IMR-90 (cell line): ENCODE data around the gene APOL2. TPM values are rescaled to one million over a fixed set of nuclear protein-coding genes. Genes with fewer than 3 reads are reported as not detected.

Experiments
- ATAC-seq: fragments of 200-7000 bp; cut with Tn5 transposase; 2 replicates; pipeline ENCODE4 v1.9.1; 2020; ENCODE audit warnings: low read depth, mild to moderate bottlenecking, moderate library complexity
- BruUV-seq: library from RNA; stranded (reverse); fragments of 400-500 nt; replicated peaks from 2 replicates; lab custom pipeline; 2021; lab: Mats Ljungman, UMichigan
- CTCF ChIA-PET: fragments of 300-600 bp; formaldehyde crosslinking; extraction: SDS; loops from one replicate; lab custom pipeline; 2021; ENCODE audit warnings: antibody characterized with exemption; lab: Yijun Ruan, JAX
- POLR2A ChIA-PET: fragments of 300-600 bp; sonication (Branson Sonifier 250); formaldehyde crosslinking; loops from one replicate; lab custom pipeline; 2022; ENCODE audit warnings: antibody characterized with exemption; ENCODE audit not compliant: unreplicated experiment; lab: Charles Lee
- DNase-seq: peaks from one replicate; pipeline ENCODE4 v3.0.0; 2013
- H2AFZ ChIP-seq: replicated peaks from 2 replicates; pipeline ENCODE3; 2013; ENCODE audit warnings: low read length, mild to moderate bottlenecking; ENCODE audit not compliant: poor library complexity
- H2AK5ac ChIP-seq: 2 replicates; pipeline ENCODE4 v1.6.1; 2013; ENCODE audit warnings: low read depth, low read length, inconsistent platforms
- H2AK9ac ChIP-seq: replicated peaks from 2 replicates; pipeline ENCODE3; 2013; ENCODE audit warnings: mild to moderate bottlenecking, low read depth, low read length, moderate library complexity; ENCODE audit not compliant: poor library complexity
- H2BK120ac ChIP-seq: 2 replicates; pipeline ENCODE4 v1.6.1; 2013; ENCODE audit warnings: low read depth, low read length, inconsistent platforms
- H2BK15ac ChIP-seq: 3 replicates; pipeline ENCODE4 v1.6.1; 2013; ENCODE audit warnings: low read depth, low read length, inconsistent platforms
- H2BK20ac ChIP-seq: 2 replicates; pipeline ENCODE4 v1.6.1; 2013; ENCODE audit warnings: low read depth, mild to moderate bottlenecking, inconsistent platforms, low read length, moderate library complexity
- H2BK5ac ChIP-seq: 2 replicates; pipeline ENCODE4 v1.6.1; 2013; ENCODE audit warnings: mild to moderate bottlenecking, low read depth, low read length, inconsistent platforms; ENCODE audit not compliant: poor library complexity, severe bottlenecking
- H3K14ac ChIP-seq: replicated peaks from 2 replicates; pipeline ENCODE4 v1.6.1; 2013; ENCODE audit warnings: low read depth, low read length, inconsistent platforms
- H3K18ac ChIP-seq: 2 replicates; pipeline ENCODE4 v1.6.1; 2013; ENCODE audit warnings: low read depth, low read length, control low read depth
- H3K23ac ChIP-seq: 2 replicates; pipeline ENCODE4 v1.6.1; 2013; ENCODE audit warnings: low read depth, low read length, inconsistent platforms
- H3K27ac ChIP-seq: 2 replicates; pipeline ENCODE4 v1.5.1; 2013; ENCODE audit warnings: mild to moderate bottlenecking, control low read depth, low read length; ENCODE audit not compliant: insufficient read depth
- H3K27me3 ChIP-seq: 2 replicates; pipeline ENCODE4 v1.6.1; 2013; ENCODE audit warnings: low read length; ENCODE audit not compliant: control insufficient read depth, insufficient read depth
- H3K36me3 ChIP-seq: 2 replicates; pipeline ENCODE4 v1.6.1; 2013; ENCODE audit warnings: low read length, mixed read lengths; ENCODE audit not compliant: control insufficient read depth, insufficient read depth
- H3K4ac ChIP-seq: 2 replicates; pipeline ENCODE4 v1.6.1; 2013; ENCODE audit warnings: low read depth, low read length, inconsistent platforms
- H3K4me1 ChIP-seq: 2 replicates; pipeline ENCODE4 v1.6.1; 2013; ENCODE audit warnings: low read length, mixed read lengths; ENCODE audit not compliant: control insufficient read depth, insufficient read depth
- H3K4me2 ChIP-seq: 2 replicates; pipeline ENCODE4 v1.6.1; 2013; ENCODE audit warnings: low read depth, mild to moderate bottlenecking, control low read depth, low read length, moderate library complexity
- H3K4me3 ChIP-seq: 2 replicates; pipeline ENCODE4 v1.5.1; 2013; ENCODE audit warnings: low read depth, mild to moderate bottlenecking, control low read depth, low read length, moderate library complexity; ENCODE audit not compliant: insufficient read depth
- H3K56ac ChIP-seq: 2 replicates; pipeline ENCODE4 v1.6.1; 2013; ENCODE audit warnings: low read length, inconsistent platforms; ENCODE audit not compliant: insufficient read depth; ENCODE audit errors: extremely low read depth
- H3K79me1 ChIP-seq, 2 experiments: 2 replicates each; pipeline ENCODE4 v1.6.1; 2013; ENCODE audit warnings: low read length in 2 of 2, inconsistent platforms in 1 of 2, low read depth in 1 of 2
- H3K9ac ChIP-seq: 2 replicates; pipeline ENCODE4 v1.6.1; 2013; ENCODE audit warnings: low read depth, low read length, control low read depth
- H3K9me1 ChIP-seq: 2 replicates; pipeline ENCODE4 v1.6.1; 2013; ENCODE audit warnings: low read length, inconsistent platforms; ENCODE audit not compliant: insufficient read depth
- H3K9me3 ChIP-seq: 2 replicates; pipeline ENCODE4 v1.6.1; 2013; ENCODE audit warnings: low read length; ENCODE audit not compliant: control insufficient read depth, insufficient read depth
- H4K20me1 ChIP-seq: 2 replicates; pipeline ENCODE4 v1.6.1; 2013; ENCODE audit warnings: low read length, inconsistent platforms; ENCODE audit not compliant: insufficient read depth
- H4K5ac ChIP-seq: 2 replicates; pipeline ENCODE4 v1.6.1; 2013; ENCODE audit warnings: mild to moderate bottlenecking, low read depth, low read length, control low read depth
- H4K8ac ChIP-seq, 2 experiments: 2 replicates each; pipeline ENCODE4 v1.6.1; 2013; ENCODE audit warnings: low read depth in 2 of 2, low read length in 2 of 2, control low read depth in 1 of 2, inconsistent platforms in 1 of 2
- H4K91ac ChIP-seq: 2 replicates; pipeline ENCODE4 v1.6.1; 2013; ENCODE audit warnings: low read depth, low read length, inconsistent platforms; ENCODE audit not compliant: insufficient read depth
- BHLHE40 ChIP-seq: fragments of 150-350 bp; IDR thresholded peaks from 2 replicates; pipeline ENCODE4 v1.6.1; 2016; ENCODE audit warnings: mild to moderate bottlenecking, low read depth, low read length
- CEBPB ChIP-seq: IDR thresholded peaks from 2 replicates; pipeline ENCODE4 v1.6.1; 2012; ENCODE audit warnings: low read depth, low read length, improper control_type of control experiment
- CHD1 ChIP-seq: IDR thresholded peaks from 2 replicates; pipeline ENCODE4 v1.6.1; 2012; ENCODE audit warnings: low read depth, low read length, improper control_type of control experiment
- CTCF ChIP-seq: conservative IDR thresholded peaks from 2 replicates; pipeline ENCODE4 v1.5.1; 2012; ENCODE audit warnings: mild to moderate bottlenecking, low read depth, low read length, improper control_type of control experiment
- ELK1 ChIP-seq: fragments of 150-350 bp; IDR thresholded peaks from 2 replicates; pipeline ENCODE4 v1.6.1; 2016; ENCODE audit warnings: low read depth, mild to moderate bottlenecking, low read length, moderate library complexity, borderline replicate concordance
- FOS ChIP-seq: fragments of 150-350 bp; IDR thresholded peaks from 2 replicates; pipeline ENCODE4 v1.6.1; 2016; ENCODE audit warnings: low read depth, low read length
- MAFK ChIP-seq: IDR thresholded peaks from 2 replicates; pipeline ENCODE4 v1.6.1; 2012; ENCODE audit warnings: low read depth, low read length, improper control_type of control experiment
- MAZ ChIP-seq: IDR thresholded peaks from 2 replicates; pipeline ENCODE4 v1.6.1; 2012; ENCODE audit warnings: low read depth, mild to moderate bottlenecking, low read length, improper control_type of control experiment, moderate library complexity, borderline replicate concordance
- MXI1 ChIP-seq: IDR thresholded peaks from 2 replicates; pipeline ENCODE4 v1.6.1; 2012; ENCODE audit warnings: low read depth, mild to moderate bottlenecking, low read length, moderate library complexity, borderline replicate concordance
- POLR2A ChIP-seq: IDR thresholded peaks from 2 replicates; pipeline ENCODE4 v1.6.1; 2012; ENCODE audit warnings: mild to moderate bottlenecking, low read depth, low read length
- RAD21 ChIP-seq: IDR thresholded peaks from 2 replicates; pipeline ENCODE4 v1.6.1; 2012; ENCODE audit warnings: low read length, improper control_type of control experiment
- RCOR1 ChIP-seq: IDR thresholded peaks from 2 replicates; pipeline ENCODE4 v1.6.1; 2012; ENCODE audit warnings: mild to moderate bottlenecking, low read length, improper control_type of control experiment; ENCODE audit not compliant: insufficient replicate concordance
- RFX5 ChIP-seq: IDR thresholded peaks from 2 replicates; pipeline ENCODE4 v1.8.0; 2012; ENCODE audit warnings: low read depth, mild to moderate bottlenecking, low read length, moderate library complexity
- SMC3 ChIP-seq: fragments of 150-350 bp; IDR thresholded peaks from 2 replicates; pipeline ENCODE4 v1.6.1; 2016; ENCODE audit warnings: low read depth, mild to moderate bottlenecking, antibody characterized with exemption, low read length, moderate library complexity
- WGBS, 2 experiments: methylation state at CpG; one replicate each; pipeline versions ENCODE4 v1.1.5 to v1.1.7; 2013; ENCODE audit warnings: missing lambda C conversion rate in 2 of 2; ENCODE audit not compliant: insufficient read length in 1 of 2; ENCODE audit errors: extremely low coverage in 2 of 2; 5-methylcytosine and 5-hydroxymethylcytosine counted together
- dilution Hi-C: fragments of 300-500 bp; cut with HindIII; formaldehyde crosslinking; loops from one replicate; pipeline ENCODE4 v1.14.3; 2018; ENCODE audit warnings: low sequenced_read_pairs; ENCODE audit not compliant: unreplicated experiment
- in situ Hi-C: fragments of 300-500 bp; cut with MboI; formaldehyde crosslinking; loops from 3 replicates; pipeline ENCODE4 v1.14.3; 2019; ENCODE audit warnings: low sequenced_read_pairs, inconsistent platforms, mixed read lengths
- intact Hi-C: fragments of 100-400 bp; cut with micrococcal nuclease; formaldehyde crosslinking; loops from 2 replicates; pipeline ENCODE4 v1.10.0; 2022
- polyA plus RNA-seq, 3 experiments: library from polyadenylated mRNA; depleted of rRNA; stranded (reverse); fragments of >200 nt; gene quantifications; 2 replicates each; pipeline ENCODE4 v1.2.3, GENCODE V29; 2012; ENCODE audit warnings: low replicate concordance in 1 of 3
- total RNA-seq: library from RNA; depleted of rRNA; stranded (reverse); fragments of >200 nt; gene quantifications from 2 replicates; pipeline ENCODE4 v1.2.3, GENCODE V29; 2012
- TF ChIP-seq, protein P1 (sequence below): fragments of 150-350 bp; IDR thresholded peaks from 2 replicates; pipeline ENCODE4 v1.6.1; 2017; ENCODE audit warnings: mild to moderate bottlenecking, antibody characterized with exemption, low read length, low read depth

Gene APOL2
- total and polyA plus RNA-seq, 2 of the 4 experiments (the other 2 are of a cell fraction), result 13.1 to 57.5 TPM

GRCh38 chr22:36245805-36246356 lies 6.6 kb upstream of the APOL2 start:
- no TSS peak for BruUV-seq
- H3K27me3 ChIP-seq, result no peaks in the 10 kb centered on the region
- H3K27ac ChIP-seq, result no peak overlapping the region
- TF ChIP-seq RCOR1 (no peak), FOS (no peak), MAZ (no peak), CEBPB (no peak), CHD1 (no peak), BHLHE40 (no peak), MXI1 (no peak), MAFK (no peak), POLR2A (no peak), RAD21 (no peak), RFX5 (no peak), CTCF (no peak), SMC3 (no peak), ELK1 (no peak)
- TF ChIP-seq, protein P1, sequence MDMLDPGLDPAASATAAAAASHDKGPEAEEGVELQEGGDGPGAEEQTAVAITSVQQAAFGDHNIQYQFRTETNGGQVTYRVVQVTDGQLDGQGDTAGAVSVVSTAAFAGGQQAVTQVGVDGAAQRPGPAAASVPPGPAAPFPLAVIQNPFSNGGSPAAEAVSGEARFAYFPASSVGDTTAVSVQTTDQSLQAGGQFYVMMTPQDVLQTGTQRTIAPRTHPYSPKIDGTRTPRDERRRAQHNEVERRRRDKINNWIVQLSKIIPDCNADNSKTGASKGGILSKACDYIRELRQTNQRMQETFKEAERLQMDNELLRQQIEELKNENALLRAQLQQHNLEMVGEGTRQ, result no peak
- ATAC-seq (no peak), DNase-seq (no peak)
- no peaks in the 10 kb centered on the region for H4K20me1 ChIP-seq
- H3K79me1 ChIP-seq, result no peaks in the 10 kb centered on the region
- no peak overlapping the region for H2BK120ac ChIP-seq
- H2BK15ac ChIP-seq, result no peak overlapping the region
- in situ Hi-C loops, result no loop called here
- no peak overlapping the region for H3K18ac ChIP-seq
- no peak overlapping the region for H2AK9ac ChIP-seq
- no peak overlapping the region for H3K14ac ChIP-seq
- CTCF ChIA-PET, result no interaction called here
- WGBS, 2 experiments, result no CpG with 5 or more reads among the region's 4 CpGs
- H3K9me1 ChIP-seq, result no peaks in the 10 kb centered on the region
- no peak overlapping the region for H3K4me3 ChIP-seq
- no peak overlapping the region for H4K5ac ChIP-seq
- H3K9ac ChIP-seq, result no peak overlapping the region
- H4K8ac ChIP-seq, result no peak overlapping the region
- H2AFZ ChIP-seq, result no peak overlapping the region
- intact Hi-C loops, result no loop called here
- H4K91ac ChIP-seq, result no peak overlapping the region
- H3K4ac ChIP-seq, result no peak overlapping the region
- POLR2A ChIA-PET, result no interaction called here
- no peaks in the 10 kb centered on the region for H3K4me1 ChIP-seq
- H3K4me2 ChIP-seq, result no peak overlapping the region
- H3K36me3 ChIP-seq, result no peaks in the 10 kb centered on the region
- H2AK5ac ChIP-seq, result no peak overlapping the region
- no peaks in the 10 kb centered on the region for H3K9me3 ChIP-seq
- dilution Hi-C loops, result no loop called here
- H3K23ac ChIP-seq, result no peak overlapping the region
- no peak overlapping the region for H2BK20ac ChIP-seq
- no peak overlapping the region for H3K56ac ChIP-seq
- H2BK5ac ChIP-seq, result no peak overlapping the region
